ENCODE results near the gene LCOR.

LCOR gene

DNA sequence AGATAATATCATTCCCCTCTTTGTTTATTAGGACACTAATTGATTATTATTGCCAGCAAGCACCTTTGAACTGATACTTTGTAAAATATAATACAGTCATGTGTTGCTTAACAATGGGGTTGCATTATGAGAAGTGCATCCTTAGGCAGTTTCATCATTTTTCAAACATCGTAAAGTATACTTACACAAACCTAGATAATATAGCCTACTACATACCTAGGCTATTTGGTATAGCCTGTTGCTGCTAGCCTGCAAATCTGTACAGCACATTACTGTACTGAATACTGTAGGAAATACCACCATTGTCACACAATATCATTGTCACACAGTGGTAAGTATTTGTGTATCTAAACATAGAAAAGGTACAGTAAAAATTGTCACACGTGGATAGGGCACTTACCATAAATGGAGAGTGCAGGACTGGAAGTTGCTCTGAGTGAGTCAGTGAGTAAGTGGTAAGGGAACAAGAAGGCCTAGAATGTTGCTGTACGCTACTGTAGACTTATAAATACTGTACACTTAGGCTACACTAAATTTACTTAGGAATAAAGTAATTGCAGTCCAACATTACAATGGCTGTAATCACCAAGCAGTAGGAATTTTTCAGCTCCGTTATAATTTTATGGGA is 70.7 kb downstream of the LCOR start:
- Histone ChIP-seq H3K9me3 (ENCODE audit: control insufficient read depth in 5 of 5, low read length in 5 of 5) (no peaks in the 10 kb centered on the region), H3K9ac (ENCODE audit: low read length in 5 of 5) (no peak overlapping the region), H3K36me3 (ENCODE audit: control insufficient read depth in 5 of 5, insufficient read depth in 5 of 5, low read length in 5 of 5) (no peaks in the 10 kb centered on the region), H3K4me3 (ENCODE audit: low read depth in 1 of 5, low read length in 5 of 5) (no peak overlapping the region), H3K27ac (ENCODE audit: low read depth, low read length) (no peak overlapping the region), H3K27me3 (ENCODE audit: control insufficient read depth in 5 of 5, insufficient read depth in 4 of 5, low read length in 5 of 5) (no peaks in the 10 kb centered on the region), H3K4me1 (ENCODE audit: control insufficient read depth in 5 of 5, insufficient read depth in 5 of 5, low read length in 5 of 5) (peaks cover 0 to 3% (median 0%) of the 10 kb centered on the region in 5 donors)

DNA sequence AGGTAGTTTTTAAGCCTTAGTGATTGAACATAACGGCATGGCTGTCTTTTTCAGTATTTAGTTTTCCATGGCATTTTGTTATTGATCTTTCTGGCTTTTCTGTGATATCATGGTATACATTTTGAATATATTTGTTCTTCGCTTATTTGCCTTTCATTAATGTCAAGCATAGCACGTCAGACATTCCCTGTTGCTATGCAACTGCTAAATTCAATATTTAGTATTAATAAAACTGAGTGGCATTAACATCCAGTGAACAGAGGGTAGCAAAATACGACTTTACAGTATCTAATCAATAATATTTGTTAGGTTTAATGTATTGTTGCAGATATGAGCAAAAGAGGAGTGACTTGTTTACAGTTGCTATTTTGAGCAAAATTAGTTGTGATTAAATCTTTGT is 72.5 kb downstream of the LCOR start:
- Histone ChIP-seq H3K9me3 (ENCODE audit: control insufficient read depth in 5 of 5, low read length in 5 of 5) (no peaks in the 10 kb centered on the region), H3K4me3 (ENCODE audit: low read depth in 1 of 5, low read length in 5 of 5) (no peak overlapping the region), H3K27me3 (ENCODE audit: control insufficient read depth in 5 of 5, insufficient read depth in 4 of 5, low read length in 5 of 5) (no peaks in the 10 kb centered on the region), H3K36me3 (ENCODE audit: control insufficient read depth in 5 of 5, insufficient read depth in 5 of 5, low read length in 5 of 5) (peaks cover 0 to 2% (median 0%) of the 10 kb centered on the region in 5 donors), H3K4me1 (ENCODE audit: control insufficient read depth in 5 of 5, insufficient read depth in 5 of 5, low read length in 5 of 5) (peaks cover 0 to 3% (median 0%) of the 10 kb centered on the region in 5 donors), H3K9ac (ENCODE audit: low read length in 5 of 5) (no peak overlapping the region), H3K27ac (ENCODE audit: low read depth, low read length) (no peak overlapping the region)

DNA sequence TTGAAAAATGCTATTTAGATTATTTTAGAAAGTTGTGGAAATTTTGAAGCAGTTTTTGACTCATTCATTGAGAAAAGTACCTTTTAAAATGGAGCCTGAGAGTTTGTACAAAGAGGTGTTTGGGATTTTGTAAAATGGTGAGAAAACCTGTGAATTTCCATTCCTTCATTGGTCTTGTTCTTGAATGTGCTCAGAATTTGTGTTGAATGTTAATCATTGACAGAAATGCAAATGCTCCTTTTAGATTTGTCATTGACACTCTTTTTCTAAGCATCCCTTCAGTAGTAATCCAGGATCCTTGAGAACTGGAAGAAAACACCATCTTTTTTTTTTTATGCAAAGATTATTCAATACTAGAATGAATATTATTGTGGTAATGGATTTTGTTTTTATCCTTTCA is 74.8 kb downstream of the LCOR start:
- Histone ChIP-seq H3K4me1 (ENCODE audit: control insufficient read depth in 5 of 5, insufficient read depth in 5 of 5, low read length in 5 of 5) (peaks cover 0 to 3% (median 0%) of the 10 kb centered on the region in 5 donors), H3K27me3 (ENCODE audit: control insufficient read depth in 5 of 5, insufficient read depth in 4 of 5, low read length in 5 of 5) (no peaks in the 10 kb centered on the region), H3K36me3 (ENCODE audit: control insufficient read depth in 5 of 5, insufficient read depth in 5 of 5, low read length in 5 of 5) (peaks cover 0 to 4% (median 0%) of the 10 kb centered on the region in 5 donors), H3K4me3 (ENCODE audit: low read depth in 1 of 5, low read length in 5 of 5) (no peak overlapping the region), H3K9ac (ENCODE audit: low read length in 5 of 5) (no peak overlapping the region), H3K9me3 (ENCODE audit: control insufficient read depth in 5 of 5, low read length in 5 of 5) (no peaks in the 10 kb centered on the region), H3K27ac (ENCODE audit: low read depth, low read length) (no peak overlapping the region)

DNA sequence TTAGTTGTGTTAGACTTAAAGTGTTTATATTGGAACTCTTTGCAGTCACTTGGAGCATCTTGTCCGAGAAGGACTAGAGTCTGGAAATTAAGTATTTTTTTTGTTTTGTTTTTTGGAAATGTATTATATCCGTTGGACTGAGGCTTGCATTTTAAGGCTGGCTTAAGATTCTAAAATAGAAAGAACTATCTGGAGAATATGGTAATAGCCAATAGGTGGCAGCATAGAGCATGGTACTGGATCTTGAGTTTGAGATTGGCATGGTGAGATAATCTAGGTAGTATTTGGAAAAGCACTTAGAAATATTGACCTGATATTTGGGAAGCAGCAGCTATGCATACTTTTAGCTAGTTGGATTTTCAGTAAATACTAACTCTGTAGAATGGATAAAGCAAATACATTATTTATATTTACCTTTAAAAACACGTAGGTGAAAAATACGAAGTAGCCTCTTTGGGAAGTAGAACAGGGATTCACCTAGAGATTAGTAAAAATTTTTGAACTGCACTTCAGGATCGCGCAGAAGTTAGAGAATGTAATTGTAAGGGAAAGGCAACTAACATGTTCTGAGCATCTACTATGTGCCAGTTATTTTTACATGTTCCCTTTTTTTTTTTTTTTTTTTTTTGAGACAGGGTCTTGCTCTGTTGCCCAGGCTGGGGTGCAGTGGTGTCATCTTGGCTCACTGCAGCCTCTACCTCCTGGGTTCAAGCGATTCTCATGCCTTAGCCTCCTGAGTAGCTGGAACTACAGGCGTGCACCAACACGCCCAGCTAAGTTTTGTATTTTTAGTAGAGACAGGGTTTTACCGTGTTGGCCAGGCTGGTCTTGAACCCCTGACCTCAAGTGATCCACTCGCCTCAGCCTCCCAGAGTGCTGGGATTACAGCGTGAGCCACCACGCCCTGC is 78.6 kb downstream of the LCOR start:
- Histone ChIP-seq H3K27ac (ENCODE audit: low read depth, low read length) (no peak overlapping the region), H3K9me3 (ENCODE audit: control insufficient read depth in 5 of 5, low read length in 5 of 5) (no peaks in the 10 kb centered on the region), H3K4me1 (ENCODE audit: control insufficient read depth in 5 of 5, insufficient read depth in 5 of 5, low read length in 5 of 5) (no peaks in the 10 kb centered on the region)

DNA sequence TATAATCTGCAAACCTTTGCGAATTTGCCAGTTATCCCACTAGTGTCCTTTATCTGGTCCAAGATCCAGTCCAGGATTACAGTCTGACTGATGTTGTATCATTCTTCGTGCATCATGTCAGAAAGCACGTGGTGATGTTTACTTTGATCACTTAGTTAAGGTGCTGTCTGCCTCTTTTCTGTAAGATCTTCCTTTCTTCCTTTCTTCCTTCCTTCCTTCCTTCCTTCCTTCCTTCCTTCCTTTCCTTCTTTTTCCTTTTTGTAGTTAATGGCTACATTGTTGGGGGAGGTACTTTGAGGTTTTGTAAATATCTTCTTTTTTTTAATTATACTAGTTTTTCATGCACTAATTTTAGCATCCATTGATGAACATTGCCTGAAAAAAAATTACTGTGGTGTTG is 80.3 kb downstream of the LCOR start:
- no peak overlapping the region for H3K9ac ChIP-seq (ENCODE audit: low read length in 5 of 5)

More for the DNA sequence above, 78.6 kb downstream of the LCOR start:
- no peaks in the 10 kb centered on the region for H3K27me3 ChIP-seq (ENCODE audit: control insufficient read depth in 5 of 5, insufficient read depth in 4 of 5, low read length in 5 of 5)
- no peak overlapping the region for H3K9ac ChIP-seq (ENCODE audit: low read length in 5 of 5)
- no peak overlapping the region for H3K4me3 ChIP-seq (ENCODE audit: low read depth in 1 of 5, low read length in 5 of 5)
- H3K36me3 ChIP-seq (ENCODE audit: control insufficient read depth in 5 of 5, insufficient read depth in 5 of 5, low read length in 5 of 5): peaks cover 3 to 12% (median 10%) of the 10 kb centered on the region in 5 donors

DNA sequence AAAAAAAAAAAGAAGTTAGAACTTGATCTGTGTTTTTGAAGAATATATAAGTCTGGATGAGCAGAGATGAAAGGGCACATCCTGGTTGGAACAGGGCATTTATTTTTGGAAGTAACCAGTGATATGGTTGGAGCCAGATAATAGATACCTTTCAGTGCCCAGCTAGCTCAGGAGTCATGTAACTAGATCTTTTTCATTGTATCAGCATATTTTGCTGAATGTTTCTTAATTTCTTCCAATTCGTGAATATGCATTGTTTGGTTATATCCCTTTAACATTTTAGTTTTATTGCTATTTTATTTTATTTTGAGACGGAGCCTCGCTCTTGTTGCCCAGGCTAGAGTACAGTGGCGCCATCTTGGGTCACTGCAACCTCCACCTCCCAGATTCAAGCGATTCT is 81.8 kb downstream of the LCOR start:
- no peaks in the 10 kb centered on the region for H3K27me3 ChIP-seq (ENCODE audit: control insufficient read depth in 5 of 5, insufficient read depth in 4 of 5, low read length in 5 of 5)
- H3K4me3 ChIP-seq (ENCODE audit: low read depth in 1 of 5, low read length in 5 of 5): no peak overlapping the region
- H3K4me1 ChIP-seq (ENCODE audit: control insufficient read depth in 5 of 5, insufficient read depth in 5 of 5, low read length in 5 of 5): no peaks in the 10 kb centered on the region
- no peak overlapping the region for H3K27ac ChIP-seq (ENCODE audit: low read depth, low read length)
- no peaks in the 10 kb centered on the region for H3K9me3 ChIP-seq (ENCODE audit: control insufficient read depth in 5 of 5, low read length in 5 of 5)
- H3K36me3 ChIP-seq (ENCODE audit: control insufficient read depth in 5 of 5, insufficient read depth in 5 of 5, low read length in 5 of 5): peaks cover 3 to 12% (median 10%) of the 10 kb centered on the region in 5 donors
- H3K9ac ChIP-seq (ENCODE audit: low read length in 5 of 5): no peak overlapping the region

More for the DNA sequence above, 80.3 kb downstream of the LCOR start:
- no peak overlapping the region for H3K27ac ChIP-seq (ENCODE audit: low read depth, low read length)
- H3K9me3 ChIP-seq (ENCODE audit: control insufficient read depth in 5 of 5, low read length in 5 of 5): no peaks in the 10 kb centered on the region
- H3K4me3 ChIP-seq (ENCODE audit: low read depth in 1 of 5, low read length in 5 of 5): no peak overlapping the region
- H3K4me1 ChIP-seq (ENCODE audit: control insufficient read depth in 5 of 5, insufficient read depth in 5 of 5, low read length in 5 of 5): no peaks in the 10 kb centered on the region
- peaks cover 3 to 12% (median 10%) of the 10 kb centered on the region in 5 donors for H3K36me3 ChIP-seq (ENCODE audit: control insufficient read depth in 5 of 5, insufficient read depth in 5 of 5, low read length in 5 of 5)
- H3K27me3 ChIP-seq (ENCODE audit: control insufficient read depth in 5 of 5, insufficient read depth in 4 of 5, low read length in 5 of 5): no peaks in the 10 kb centered on the region

DNA sequence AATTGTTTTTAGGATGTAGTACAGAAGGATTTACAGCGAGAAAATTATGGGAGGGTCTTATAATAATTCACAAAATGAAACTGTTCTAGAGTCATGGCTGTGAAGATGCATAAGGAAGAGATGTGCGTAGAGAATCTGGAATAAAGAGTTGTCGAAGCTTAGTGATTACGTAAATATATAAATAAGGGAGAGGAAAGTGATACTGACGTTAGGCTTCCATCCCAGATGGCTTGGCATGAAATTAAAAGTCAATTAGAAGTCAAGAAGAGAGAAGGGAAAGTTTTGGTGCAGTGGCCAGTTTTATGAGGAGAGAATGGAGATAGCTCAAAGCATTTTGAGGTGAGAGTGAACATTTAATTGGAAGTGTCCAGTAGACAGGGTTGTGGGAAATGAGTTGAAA is 85.5 kb downstream of the LCOR start:
- no peak overlapping the region for H3K27ac ChIP-seq (ENCODE audit: low read depth, low read length)
- H3K27me3 ChIP-seq (ENCODE audit: control insufficient read depth in 5 of 5, insufficient read depth in 4 of 5, low read length in 5 of 5): no peaks in the 10 kb centered on the region
- H3K4me1 ChIP-seq (ENCODE audit: control insufficient read depth in 5 of 5, insufficient read depth in 5 of 5, low read length in 5 of 5): no peaks in the 10 kb centered on the region
- H3K36me3 ChIP-seq (ENCODE audit: control insufficient read depth in 5 of 5, insufficient read depth in 5 of 5, low read length in 5 of 5): peaks cover 0 to 12% (median 8%) of the 10 kb centered on the region in 5 donors
- H3K9me3 ChIP-seq (ENCODE audit: control insufficient read depth in 5 of 5, low read length in 5 of 5): no peaks in the 10 kb centered on the region
- H3K9ac ChIP-seq (ENCODE audit: low read length in 5 of 5): no peak overlapping the region
- H3K4me3 ChIP-seq (ENCODE audit: low read depth in 1 of 5, low read length in 5 of 5): no peak overlapping the region

DNA sequence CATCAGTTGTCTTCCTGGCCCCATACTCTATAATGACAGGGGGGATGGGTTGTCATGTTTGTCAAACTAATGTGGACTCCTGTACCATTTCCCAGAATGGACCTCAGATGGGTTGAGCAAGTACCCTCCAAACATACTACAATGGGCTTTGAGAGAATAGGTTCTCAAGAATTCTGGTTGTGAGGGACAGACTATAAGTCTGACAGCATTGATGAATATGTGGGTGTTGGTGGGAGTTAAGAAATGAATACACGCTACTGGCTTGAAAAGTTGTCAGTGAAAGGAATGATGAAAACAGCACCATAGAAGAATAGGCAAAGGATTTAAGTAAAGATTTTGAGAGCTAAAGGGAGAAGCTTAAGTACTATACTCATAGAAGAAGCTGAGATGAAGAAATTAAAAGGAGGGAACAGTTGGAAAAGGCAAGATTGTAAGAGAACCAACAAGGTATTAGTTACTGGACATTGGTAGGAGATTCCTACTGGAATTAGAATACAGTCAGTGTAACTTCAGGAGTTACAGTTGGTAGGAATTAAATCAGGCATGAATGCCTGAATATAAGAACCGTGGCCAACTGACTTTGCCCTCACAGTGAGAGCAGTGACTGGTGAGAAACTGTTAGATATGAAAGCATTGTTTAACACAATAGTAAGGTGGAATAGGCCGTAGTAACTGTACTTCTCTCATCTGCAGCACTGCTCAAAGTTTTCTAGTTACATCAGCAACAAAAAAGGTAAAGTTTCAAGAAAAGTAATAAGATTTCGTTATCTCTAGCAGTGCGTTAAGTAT is 86.3 kb downstream of the LCOR start:
- H3K4me3 ChIP-seq (ENCODE audit: low read depth in 1 of 5, low read length in 5 of 5): no peak overlapping the region
- H3K27ac ChIP-seq (ENCODE audit: low read depth, low read length): no peak overlapping the region
- no peaks in the 10 kb centered on the region for H3K4me1 ChIP-seq (ENCODE audit: control insufficient read depth in 5 of 5, insufficient read depth in 5 of 5, low read length in 5 of 5)
- peaks cover 0 to 12% (median 7%) of the 10 kb centered on the region in 5 donors for H3K36me3 ChIP-seq (ENCODE audit: control insufficient read depth in 5 of 5, insufficient read depth in 5 of 5, low read length in 5 of 5)
- H3K9ac ChIP-seq (ENCODE audit: low read length in 5 of 5): no peak overlapping the region
- H3K27me3 ChIP-seq (ENCODE audit: control insufficient read depth in 5 of 5, insufficient read depth in 4 of 5, low read length in 5 of 5): no peaks in the 10 kb centered on the region
- no peaks in the 10 kb centered on the region for H3K9me3 ChIP-seq (ENCODE audit: control insufficient read depth in 5 of 5, low read length in 5 of 5)

DNA sequence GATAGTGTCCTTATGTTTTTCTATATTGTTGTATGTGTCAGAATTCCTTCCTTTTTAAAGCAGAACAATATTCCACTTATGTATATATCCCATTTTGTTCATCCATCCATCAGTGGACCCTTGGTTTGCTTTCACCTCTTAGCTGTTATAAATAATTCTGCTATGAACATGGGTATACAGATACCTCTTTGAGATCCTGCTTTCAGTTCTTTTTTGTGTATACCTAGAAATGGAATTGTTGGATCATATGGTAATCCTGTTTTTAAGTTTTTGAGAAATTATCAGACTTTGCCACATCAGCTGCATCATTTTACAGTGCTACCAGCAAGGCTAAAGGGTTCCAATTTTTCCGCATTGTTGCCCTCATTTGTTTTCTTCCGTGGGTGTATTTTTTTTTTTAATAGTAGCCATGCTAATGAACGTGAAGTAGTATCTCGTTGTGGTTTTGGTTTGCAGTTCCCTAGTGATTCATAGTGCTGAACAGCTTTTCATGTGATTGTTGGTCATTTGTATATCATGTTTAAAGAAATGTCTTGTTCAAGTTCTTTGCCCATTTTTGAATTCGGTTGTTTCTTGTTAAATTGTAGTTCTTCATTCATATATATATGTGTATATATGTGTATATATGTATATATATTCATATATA is 87.8 kb downstream of the LCOR start:
- H3K4me1 ChIP-seq (ENCODE audit: control insufficient read depth in 5 of 5, insufficient read depth in 5 of 5, low read length in 5 of 5): no peaks in the 10 kb centered on the region
- no peaks in the 10 kb centered on the region for H3K9me3 ChIP-seq (ENCODE audit: control insufficient read depth in 5 of 5, low read length in 5 of 5)
- H3K9ac ChIP-seq (ENCODE audit: low read length in 5 of 5): no peak overlapping the region
- H3K4me3 ChIP-seq (ENCODE audit: low read depth in 1 of 5, low read length in 5 of 5): no peak overlapping the region
- no peak overlapping the region for H3K27ac ChIP-seq (ENCODE audit: low read depth, low read length)
- H3K27me3 ChIP-seq (ENCODE audit: control insufficient read depth in 5 of 5, insufficient read depth in 4 of 5, low read length in 5 of 5): no peaks in the 10 kb centered on the region
- peaks cover 0 to 16% (median 9%) of the 10 kb centered on the region in 5 donors for H3K36me3 ChIP-seq (ENCODE audit: control insufficient read depth in 5 of 5, insufficient read depth in 5 of 5, low read length in 5 of 5)

All from subcutaneous abdominal adipose tissue (tissue), 5 donors.